Choroid plexus epithelial cell (primary cell): Measurements from ENCODE around the gene SMDT1.

Experiments
- DNase-seq: peaks from one replicate; pipeline ENCODE4 v3.0.0-alpha.2; 2010; ENCODE audit warnings: low read depth
- H3K4me3 ChIP-seq: 2 replicates; pipeline ENCODE4 v1.5.1; 2011; ENCODE audit warnings: low read depth, mild to moderate bottlenecking, control low read depth, low read length, moderate library complexity
- CTCF ChIP-seq: conservative IDR thresholded peaks from 2 replicates; pipeline ENCODE4 v1.5.1; 2011; ENCODE audit warnings: low read depth, mild to moderate bottlenecking, control low read depth, inconsistent platforms, low read length, moderate library complexity

The SMDT1 gene

DNA sequence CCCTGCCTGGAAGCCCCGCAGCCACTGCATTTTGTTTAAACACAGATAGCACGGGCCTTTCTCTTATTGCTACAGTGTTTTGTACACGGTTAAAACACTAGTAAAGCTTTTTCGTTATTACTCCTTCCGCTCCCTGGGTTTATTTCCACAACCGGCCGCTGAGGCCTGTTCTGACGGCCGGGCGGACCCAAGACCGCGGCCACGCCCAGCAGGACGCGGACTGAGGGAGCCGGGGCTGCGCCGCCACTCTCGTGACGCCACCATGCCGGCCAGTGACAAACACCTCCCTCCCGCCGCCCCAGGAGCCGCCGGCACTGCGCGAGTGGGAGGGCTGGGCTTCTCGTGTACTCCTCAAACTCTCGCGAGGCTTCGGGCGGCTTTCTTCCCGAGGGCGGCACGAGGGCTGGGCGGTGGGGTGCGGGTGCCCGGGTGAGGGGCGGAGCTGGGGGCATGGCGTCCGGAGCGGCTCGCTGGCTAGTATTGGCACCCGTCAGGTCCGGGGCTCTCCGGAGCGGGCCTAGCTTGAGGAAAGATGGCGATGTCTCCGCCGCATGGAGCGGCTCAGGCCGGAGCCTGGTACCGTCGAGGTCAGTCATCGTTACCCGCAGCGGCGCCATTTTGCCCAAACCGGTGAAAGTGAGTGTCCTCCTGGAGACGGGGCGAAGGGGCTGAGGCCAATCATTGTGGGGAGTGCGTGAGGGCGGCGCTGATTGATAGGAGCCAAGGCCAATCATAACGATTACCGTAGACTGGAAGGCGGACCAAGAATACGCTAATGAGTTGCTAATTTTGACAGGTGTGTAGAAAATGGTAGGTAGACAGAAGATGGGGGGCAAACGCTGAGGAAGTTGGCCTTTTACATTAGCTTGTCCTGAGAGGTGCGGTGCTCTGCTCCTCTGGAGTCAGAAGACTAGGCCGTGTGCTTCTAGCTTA is at the start of gene SMDT1:
Gene SMDT1, plus strand, starts transcription at position 382 of the 933 bp plus-strand sequence. Its CDS starts 69 bp downstream, at position 451.
- no peak for TF ChIP-seq CTCF
- DNase-seq: peak; percentile 99
- peak within 1 kb of the TSS; percentile 87 for H3K4me3 ChIP-seq

DNA sequence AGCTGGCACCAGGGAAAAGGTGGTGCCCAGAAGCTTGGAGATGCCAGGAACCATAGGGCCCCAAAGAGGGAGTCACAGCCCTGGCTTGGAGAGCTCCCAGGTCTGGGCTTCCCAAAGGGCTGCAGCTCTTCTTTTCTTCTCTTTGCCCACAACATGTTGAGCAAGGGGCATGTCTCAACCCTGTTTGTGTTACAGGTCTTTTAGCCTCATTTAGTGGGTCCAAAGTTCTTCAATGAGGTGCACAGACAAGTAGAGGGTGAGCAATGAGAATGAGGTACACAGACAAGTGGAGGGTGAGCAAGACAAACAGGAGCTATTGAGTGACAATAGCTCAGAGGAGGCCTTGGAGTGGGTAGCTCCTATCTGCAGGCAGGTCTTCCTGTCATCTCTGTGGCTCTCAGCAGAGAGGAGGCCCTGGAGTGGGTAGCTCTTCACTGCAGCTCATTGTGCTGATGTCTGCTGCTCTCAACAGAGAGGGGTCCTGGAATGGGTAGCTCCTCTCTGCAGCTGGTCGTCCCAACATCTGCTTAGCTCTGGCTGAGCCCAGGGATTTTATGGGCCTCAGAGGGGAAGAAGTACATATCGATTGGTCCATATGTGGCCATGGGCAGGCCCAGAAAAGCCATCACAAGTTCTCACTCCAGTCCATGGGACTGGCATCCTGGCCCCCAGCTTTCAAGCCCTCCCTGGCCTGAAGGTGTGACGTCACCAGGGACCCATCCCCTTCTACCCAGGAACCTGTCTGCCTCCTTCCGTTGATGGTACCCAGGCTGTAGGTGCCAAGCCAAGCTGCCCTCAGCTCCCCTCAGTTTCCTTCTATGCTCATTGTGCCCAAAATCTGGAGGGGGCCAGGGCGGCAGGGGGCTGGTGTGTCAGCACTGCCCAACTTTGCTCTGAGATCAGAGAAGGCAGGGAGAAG is 46.0 kb upstream of the SMDT1 start:
- H3K4me3 ChIP-seq: no peak overlapping the region
- TF ChIP-seq CTCF: no peak
- DNase-seq: no peak

GRCh38 chr22:42035256-42035655 is 44.2 kb upstream of the SMDT1 start:
- TF ChIP-seq CTCF: no peak
- no peak overlapping the region for H3K4me3 ChIP-seq
- DNase-seq: no peak

DNA sequence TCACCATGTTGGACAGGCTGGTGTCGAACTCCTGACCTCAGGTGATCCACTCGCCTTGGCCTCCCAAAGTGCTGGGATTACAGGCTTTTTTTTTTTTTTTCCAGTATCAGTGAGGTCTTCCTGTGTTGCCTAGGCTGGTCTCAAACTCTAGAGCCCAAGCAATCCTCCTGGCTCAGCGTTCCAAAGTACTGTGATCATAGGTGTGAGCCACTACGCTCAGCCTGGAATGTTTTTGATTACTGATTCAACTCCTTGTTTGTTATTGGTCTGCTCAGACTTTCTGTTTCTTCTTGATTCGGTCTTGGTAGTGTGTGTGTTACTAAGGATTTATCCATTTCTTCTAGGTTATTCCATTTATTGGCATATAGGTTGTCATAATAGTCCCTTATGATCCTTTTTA is 40.2 kb upstream of the SMDT1 start:
- no peak for DNase-seq
- H3K4me3 ChIP-seq: no peak overlapping the region
- no peak for TF ChIP-seq CTCF

GRCh38 chr22:42041784-42042183 is 37.7 kb upstream of the SMDT1 start:
- no peak for DNase-seq
- TF ChIP-seq CTCF: no peak
- no peak overlapping the region for H3K4me3 ChIP-seq

GRCh38 chr22:42050641-42051180 is 28.8 kb upstream of the SMDT1 start:
- no peak overlapping the region for H3K4me3 ChIP-seq
- no peak for TF ChIP-seq CTCF
- DNase-seq: no peak
